IPS DF 19.7 (cell line): Measurements from ENCODE around the gene ABCC6.
"Not testable (repeated sequence)": the region's sequence is repeated elsewhere in the genome, so short reads cannot be mapped to it uniquely, and the experiment has no call there.

Source experiments
- DNase-seq: peaks from one replicate; pipeline ENCODE4 v3.0.0-alpha.2; 2013; ENCODE audit warnings: low read depth, low spot score

Gene ABCC6

DNA sequence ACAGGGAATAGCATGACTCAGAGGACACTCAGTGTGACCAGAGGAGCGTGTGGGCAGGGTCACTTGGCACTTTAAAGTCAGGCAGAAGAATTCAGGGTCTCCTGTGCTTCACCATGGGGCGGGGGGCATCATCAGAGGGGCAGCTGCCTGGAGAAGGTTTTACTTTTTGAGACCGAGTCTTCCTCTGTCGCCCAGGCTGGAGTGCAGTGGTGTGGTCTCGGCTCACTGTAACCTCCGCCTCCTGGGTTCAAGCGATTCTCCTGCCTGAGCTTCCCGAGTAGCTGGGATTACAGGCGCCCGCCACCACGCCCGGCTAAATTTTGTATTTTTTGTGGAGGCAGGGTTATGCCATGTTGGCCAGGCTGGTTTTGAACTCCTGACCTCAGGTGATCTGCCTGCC is 32.3 kb downstream of the ABCC6 start:
- DNase-seq, result not testable (repeated sequence)

GRCh38 chr16:16190546-16190945 is 32.7 kb downstream of the ABCC6 start:
- no peak for DNase-seq

GRCh38 chr16:16189842-16190241 is 33.5 kb downstream of the ABCC6 start:
- DNase-seq, result no peak

DNA sequence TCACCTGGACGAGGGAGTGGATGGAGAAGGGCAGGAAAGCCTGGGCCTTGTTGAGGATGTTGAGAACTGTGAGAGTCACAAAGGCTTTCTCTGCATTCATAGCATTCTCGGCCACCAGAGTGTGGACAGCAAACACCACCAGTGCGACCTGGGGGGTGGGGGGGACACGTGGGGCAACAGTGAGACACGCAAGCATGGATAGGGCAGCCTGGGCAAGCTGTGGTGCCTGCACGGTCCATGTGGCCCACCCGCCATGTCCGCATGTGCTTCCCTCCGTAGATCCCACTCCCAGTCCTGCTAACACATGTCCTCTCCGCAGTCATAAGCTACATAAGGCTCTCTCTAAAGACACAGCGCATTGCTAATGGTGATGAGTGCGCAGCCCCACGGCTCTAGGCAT is 34.5 kb downstream of the ABCC6 start:
- DNase-seq, result no peak

- DNase-seq, result no peak
These were observed 36.5 kb downstream of the ABCC6 start for GRCh38 chr16:16186820-16187219.

GRCh38 chr16:16185095-16185494 is 38.2 kb downstream of the ABCC6 start:
- no peak for DNase-seq

DNA sequence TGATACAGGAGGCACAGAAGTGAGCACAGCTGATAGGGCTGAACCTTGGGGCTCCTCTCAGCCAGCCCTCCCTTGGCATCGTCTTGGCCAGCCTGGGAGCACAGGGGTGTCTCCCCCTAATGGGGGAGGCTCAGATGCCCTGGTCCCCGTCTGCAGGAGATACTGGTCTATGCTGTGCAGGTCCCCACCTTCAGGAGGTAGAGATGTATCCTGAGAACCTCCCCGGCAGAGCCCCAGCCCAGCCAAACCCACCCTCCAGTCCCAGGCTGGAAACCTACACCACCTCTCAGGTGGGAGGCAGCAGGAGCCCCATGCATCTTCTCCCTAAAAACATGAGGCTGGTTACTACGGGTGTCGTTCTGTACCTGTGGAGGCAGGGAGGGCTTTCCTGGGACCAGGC is 38.7 kb downstream of the ABCC6 start:
- DNase-seq, result no peak

- peak; percentile 30 for DNase-seq
These were observed 39.7 kb downstream of the ABCC6 start for GRCh38 chr16:16183562-16183961.

DNA sequence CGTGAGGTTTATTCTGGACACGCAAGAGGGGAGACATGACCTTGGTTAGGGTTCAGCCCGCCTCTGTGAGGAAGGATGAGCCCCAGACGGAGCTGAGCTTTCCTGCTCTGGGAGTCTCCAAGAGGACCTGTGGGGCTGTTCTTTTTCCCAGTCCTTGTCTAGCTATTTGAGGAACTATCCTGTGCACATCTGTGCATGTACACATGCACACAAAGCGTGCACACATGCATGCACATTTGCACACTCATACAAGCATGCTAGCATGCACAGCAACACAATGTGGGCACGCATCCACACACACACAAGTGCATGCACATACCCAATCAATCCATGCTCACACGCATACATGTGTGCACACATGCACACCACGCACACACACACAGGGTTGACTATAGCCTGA is 40.4 kb downstream of the ABCC6 start:
- DNase-seq, result no peak

DNA sequence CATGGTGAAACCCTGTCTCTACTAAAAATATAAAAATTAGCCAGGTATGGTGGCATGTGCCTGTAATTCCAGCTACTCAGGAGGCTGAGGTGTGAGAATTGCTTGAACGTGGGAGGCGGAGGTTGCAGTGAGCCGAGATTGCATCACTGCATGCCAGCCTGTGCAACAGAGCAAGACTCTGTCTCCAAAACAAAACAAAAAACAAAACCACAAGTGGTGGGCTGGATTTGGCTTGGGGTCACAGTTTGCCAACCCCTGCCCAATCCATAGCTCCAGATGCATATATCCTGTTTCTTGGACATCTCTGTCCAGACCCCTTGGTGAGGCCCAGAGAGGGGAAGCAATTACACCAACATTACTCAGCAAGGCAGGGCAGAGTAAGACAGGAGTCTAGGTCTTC is 41.5 kb downstream of the ABCC6 start:
- DNase-seq, result not testable (repeated sequence)

GRCh38 chr16:16178455-16179162 is 44.7 kb downstream of the ABCC6 start:
- DNase-seq, result no peak

GRCh38 chr16:16176328-16176727 is 47.0 kb downstream of the ABCC6 start:
- DNase-seq, result no peak

GRCh38 chr16:16175296-16175695 is 48.0 kb downstream of the ABCC6 start:
- no peak for DNase-seq

- DNase-seq, result no peak
These were observed 50.3 kb downstream of the ABCC6 start for GRCh38 chr16:16172991-16173390.

- DNase-seq, result no peak
These were observed 51.9 kb downstream of the ABCC6 start for GRCh38 chr16:16171332-16171919.

DNA sequence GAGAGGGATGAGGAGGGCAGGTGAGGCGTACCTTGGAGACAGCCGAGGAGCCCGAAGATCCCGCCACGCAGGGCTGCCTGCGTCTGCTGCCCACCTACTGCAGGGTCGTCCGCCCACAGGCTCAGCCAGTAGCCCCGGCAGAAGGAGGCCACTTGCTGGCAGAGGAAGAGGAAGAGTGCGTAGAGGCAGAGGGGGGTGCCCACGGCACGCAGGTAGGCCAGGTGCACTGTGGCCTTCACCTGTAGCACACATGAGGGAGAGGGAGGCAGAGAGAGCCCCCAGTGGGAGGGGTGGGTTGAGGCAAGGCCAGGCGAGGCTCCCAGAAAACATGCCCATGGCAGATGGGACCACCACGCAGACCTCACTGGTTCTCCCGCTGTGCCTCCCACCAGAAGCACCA is 53.7 kb downstream of the ABCC6 start:
- DNase-seq, result no peak

- DNase-seq, result no peak
These were observed 54.9 kb downstream of the ABCC6 start for GRCh38 chr16:16168431-16168830.

GRCh38 chr16:16167927-16168326 is 55.4 kb downstream of the ABCC6 start:
- no peak for DNase-seq

GRCh38 chr16:16166949-16167348 is 56.3 kb downstream of the ABCC6 start:
- no peak for DNase-seq

- DNase-seq, result no peak
These were observed 57.2 kb downstream of the ABCC6 start for GRCh38 chr16:16166085-16166484.

DNA sequence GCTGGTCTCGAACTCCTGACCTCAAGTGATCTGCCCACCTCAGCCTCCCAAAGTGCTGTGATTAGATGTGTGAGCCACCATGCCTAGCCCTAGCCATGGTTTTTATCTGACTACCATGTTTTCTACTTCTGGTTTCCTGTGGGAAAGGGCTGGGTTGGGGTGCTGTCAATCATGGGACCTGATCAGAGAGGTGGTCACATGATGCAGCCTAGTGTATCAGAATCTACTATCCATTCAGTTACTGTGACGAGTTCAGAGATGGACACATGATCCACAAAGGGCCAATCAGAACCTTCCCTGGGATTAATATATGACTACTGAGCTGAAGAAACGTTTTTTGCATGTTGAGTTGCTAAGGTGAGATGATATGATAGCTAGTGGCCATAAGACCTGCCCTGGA is 59.1 kb downstream of the ABCC6 start:
- DNase-seq, result no peak

DNA sequence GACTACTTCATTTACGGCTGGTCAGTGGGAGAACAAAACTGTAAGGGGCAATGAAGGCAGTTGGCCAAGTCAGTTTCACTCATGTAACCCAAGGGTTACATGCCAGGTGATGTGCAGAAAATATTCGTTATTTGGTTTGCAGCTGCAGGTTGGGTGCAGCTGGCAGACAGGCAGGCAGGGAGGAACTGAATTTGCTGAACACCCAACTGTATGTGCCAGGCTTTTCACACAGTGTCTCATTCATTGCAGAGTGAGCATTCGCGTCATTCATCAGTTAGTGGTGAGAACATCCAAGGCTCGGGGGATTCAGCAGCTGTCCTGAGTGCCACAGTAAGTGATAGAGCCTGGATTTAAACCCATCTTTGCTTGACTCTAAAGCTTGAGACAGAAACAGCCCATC is 59.7 kb downstream of the ABCC6 start:
- DNase-seq, result no peak

GRCh38 chr16:16163109-16163508 is 60.2 kb downstream of the ABCC6 start:
- DNase-seq, result no peak

GRCh38 chr16:16162591-16162990 is 60.7 kb downstream of the ABCC6 start:
- DNase-seq, result no peak
